SK-N-MC (cell line): ENCODE measurements around the gene RUNX2.

ENCODE experiments used
- DNase-seq: peaks from one replicate; pipeline ENCODE4 v3.0.0-alpha.2; 2011; ENCODE audit warnings: low read depth, low spot score
- H3K27ac ChIP-seq: fragments of 200-600 bp; sonication (generic); 2 replicates; pipeline ENCODE4 v1.5.1; 2016; ENCODE audit warnings: mixed run types
- H3K36me3 ChIP-seq: fragments of 200-600 bp; sonication (generic); 2 replicates; pipeline ENCODE4 v1.6.1; 2017; ENCODE audit warnings: antibody characterized with exemption, low read length, mixed read lengths; ENCODE audit not compliant: insufficient read depth
- H3K4me3 ChIP-seq: fragments of 200-600 bp; sonication (generic); 2 replicates; pipeline ENCODE4 v1.5.1; 2016
- H3K9ac ChIP-seq: fragments of 200-600 bp; sonication (generic); 2 replicates; pipeline ENCODE4 v1.8.0; 2017; ENCODE audit warnings: mixed run types, mixed read lengths; ENCODE audit not compliant: insufficient read length
- H3K9me3 ChIP-seq: fragments of 200-600 bp; sonication (generic); 2 replicates; pipeline ENCODE4 v1.6.1; 2017; ENCODE audit warnings: low read depth, mild to moderate bottlenecking, antibody characterized with exemption, low read length, moderate library complexity, mixed read lengths
- EZH2 ChIP-seq: fragments of 200-600 bp; sonication (generic); IDR thresholded peaks from one replicate; pipeline ENCODE4 v1.6.1; 2017; ENCODE audit warnings: antibody characterized with exemption
- FOXP2 ChIP-seq: optimal IDR thresholded peaks from 2 replicates; pipeline ENCODE3; 2011; ENCODE audit warnings: mild to moderate bottlenecking, moderate library complexity; ENCODE audit not compliant: insufficient read depth; ENCODE audit errors: extremely low read length, control extremely low read depth
- POLR2AphosphoS5 ChIP-seq: IDR thresholded peaks from 2 replicates; pipeline ENCODE4 v1.6.1; 2012; ENCODE audit warnings: mild to moderate bottlenecking, low read depth, low read length, borderline replicate concordance

RUNX2 gene

GRCh38 chr6:45606831-45607400 is 278.8 kb downstream of the RUNX2 start:
- Histone ChIP-seq H3K9me3 (no peaks in the 10 kb centered on the region), H3K27ac (no peak overlapping the region), H3K9ac (no peak overlapping the region), H3K36me3 (no peaks in the 10 kb centered on the region), H3K4me3 (no peak overlapping the region)
- DNase-seq, result no peak
- TF ChIP-seq FOXP2 (no peak), POLR2AphosphoS5 (no peak), EZH2 (no peak)

GRCh38 chr6:45607798-45608197 is 279.7 kb downstream of the RUNX2 start:
- no peaks in the 10 kb centered on the region for H3K9me3 ChIP-seq
- DNase-seq, result peak; percentile 8
- peak overlapping the region; percentile 51 for H3K4me3 ChIP-seq
- TF ChIP-seq FOXP2 (no peak), POLR2AphosphoS5 (no peak)
- no peaks in the 10 kb centered on the region for H3K36me3 ChIP-seq
- peak overlapping the region; percentile 52 for H3K27ac ChIP-seq
- H3K9ac ChIP-seq, result no peak overlapping the region

- Histone ChIP-seq H3K4me3 (peak overlapping the region; percentile 51), H3K36me3 (no peaks in the 10 kb centered on the region), H3K9ac (no peak overlapping the region), H3K27ac (peak overlapping the region; percentile 52), H3K9me3 (no peaks in the 10 kb centered on the region)
- TF ChIP-seq FOXP2 (no peak), EZH2 (no peak), POLR2AphosphoS5 (no peak)
- peak; percentile 18 for DNase-seq
Measured at GRCh38 chr6:45608252-45608913, 280.3 kb downstream of the RUNX2 start.

GRCh38 chr6:45609141-45609638 is 281.1 kb downstream of the RUNX2 start:
- H3K36me3 ChIP-seq, result no peaks in the 10 kb centered on the region
- no peak overlapping the region for H3K4me3 ChIP-seq
- no peak for TF ChIP-seq FOXP2
- no peak for TF ChIP-seq EZH2
- TF ChIP-seq POLR2AphosphoS5, result no peak
- DNase-seq, result peak; percentile 30
- H3K9ac ChIP-seq, result no peak overlapping the region
- H3K9me3 ChIP-seq, result no peaks in the 10 kb centered on the region
- H3K27ac ChIP-seq, result no peak overlapping the region

GRCh38 chr6:45610374-45610773 is 282.2 kb downstream of the RUNX2 start:
- no peak overlapping the region for H3K9ac ChIP-seq
- no peak overlapping the region for H3K27ac ChIP-seq
- no peaks in the 10 kb centered on the region for H3K36me3 ChIP-seq
- H3K4me3 ChIP-seq, result no peak overlapping the region
- H3K9me3 ChIP-seq, result no peaks in the 10 kb centered on the region
- no peak for DNase-seq
- TF ChIP-seq POLR2AphosphoS5, result no peak
- TF ChIP-seq EZH2, result no peak
- TF ChIP-seq FOXP2, result no peak

GRCh38 chr6:45610832-45611231 is 282.7 kb downstream of the RUNX2 start:
- H3K4me3 ChIP-seq, result no peak overlapping the region
- DNase-seq, result no peak
- no peak overlapping the region for H3K27ac ChIP-seq
- TF ChIP-seq EZH2, result no peak
- TF ChIP-seq POLR2AphosphoS5, result no peak
- no peak for TF ChIP-seq FOXP2
- H3K9me3 ChIP-seq, result no peaks in the 10 kb centered on the region
- H3K9ac ChIP-seq, result no peak overlapping the region
- no peaks in the 10 kb centered on the region for H3K36me3 ChIP-seq

GRCh38 chr6:45611491-45611890 is 283.4 kb downstream of the RUNX2 start:
- Histone ChIP-seq H3K4me3 (no peak overlapping the region), H3K9me3 (no peaks in the 10 kb centered on the region), H3K27ac (no peak overlapping the region), H3K36me3 (no peaks in the 10 kb centered on the region), H3K9ac (no peak overlapping the region)
- DNase-seq, result no peak
- TF ChIP-seq POLR2AphosphoS5 (no peak), FOXP2 (no peak), EZH2 (no peak)

- H3K27ac ChIP-seq, result peak overlapping the region; percentile 62; the same call in 1 of the 2 replicates
- H3K9me3 ChIP-seq, result no peaks in the 10 kb centered on the region
- peak overlapping the region; percentile 17; the same call in 1 of the 2 replicates for H3K4me3 ChIP-seq
- no peak overlapping the region for H3K9ac ChIP-seq
- no peaks in the 10 kb centered on the region for H3K36me3 ChIP-seq
- TF ChIP-seq EZH2 (no peak), FOXP2 (peak; percentile 27)
- peak; percentile 8 for DNase-seq
Measured at GRCh38 chr6:45613656-45614055, 285.5 kb downstream of the RUNX2 start.

GRCh38 chr6:45614488-45615285 is 286.6 kb downstream of the RUNX2 start:
- H3K4me3 ChIP-seq, result no peak overlapping the region
- no peaks in the 10 kb centered on the region for H3K36me3 ChIP-seq
- no peak overlapping the region for H3K9ac ChIP-seq
- DNase-seq, result no peak
- H3K9me3 ChIP-seq, result no peaks in the 10 kb centered on the region
- no peak for TF ChIP-seq FOXP2
- no peak for TF ChIP-seq POLR2AphosphoS5
- TF ChIP-seq EZH2, result no peak
- H3K27ac ChIP-seq, result no peak overlapping the region
